K562 (cell line): ENCODE results near the gene CLEC18A.
"Not testable (repeated sequence)": the region's sequence is repeated elsewhere in the genome, so short reads cannot be mapped to it uniquely, and the experiment has no call there.

Experiments used
- RFX1 ChIP-seq: fragments of 450-650 bp; IDR thresholded peaks from 2 replicates; pipeline ENCODE4 v1.6.1; 2016; ENCODE audit warnings: mild to moderate bottlenecking, moderate library complexity
- TBP ChIP-seq: optimal IDR thresholded peaks from 2 replicates; pipeline ENCODE3; 2011; ENCODE audit warnings: low read depth, low read length, improper control_type of control experiment
- YY1 ChIP-seq, 3 experiments: IDR thresholded peaks; 2 replicates each; pipeline ENCODE4 v1.6.1; 2011; ENCODE audit warnings: low read length in 2 of 3, mild to moderate bottlenecking in 2 of 3, moderate library complexity in 2 of 3, borderline replicate concordance in 1 of 3, control low read depth in 1 of 3, low read depth in 1 of 3; ENCODE audit not compliant: insufficient read depth in 3 of 3, insufficient replicate concordance in 2 of 3, control insufficient read depth in 1 of 3, insufficient read length in 1 of 3; ENCODE audit errors: extremely low read depth in 1 of 3
- TF ChIP-seq, protein P1 (sequence below), 3 experiments: IDR thresholded peaks in 2 of 3; conservative IDR thresholded peaks in 1 of 3; 2 replicates each; pipeline ENCODE4 v1.5.1; 2011 to 2012; ENCODE audit warnings: low read length in 3 of 3, mild to moderate bottlenecking in 3 of 3, control low read depth in 2 of 3, improper control_type of control experiment in 1 of 3, inconsistent platforms in 1 of 3, low read depth in 1 of 3, mixed read lengths in 1 of 3, moderate library complexity in 1 of 3; ENCODE audit not compliant: insufficient read depth in 2 of 3

DNA sequence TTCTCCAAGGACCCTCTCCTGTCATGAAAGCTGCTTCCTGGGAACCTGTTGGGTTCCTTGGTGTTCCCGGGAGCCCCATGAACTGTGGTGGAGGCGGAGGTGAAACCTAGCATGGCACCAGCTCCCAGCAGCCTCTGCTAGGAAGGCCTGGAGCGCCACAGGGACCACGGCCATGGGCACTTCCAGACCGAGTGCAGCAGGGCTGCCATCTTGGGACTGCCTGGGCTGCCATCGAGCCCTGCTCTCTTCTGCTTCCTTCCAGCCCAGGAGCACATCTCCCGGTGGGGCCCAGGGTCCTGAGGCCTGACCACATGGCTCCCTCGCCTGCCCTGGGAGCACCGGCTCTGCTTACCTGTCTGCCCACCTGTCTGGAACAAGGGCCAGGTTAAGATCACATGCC, 12.2 kb downstream of the CLEC18A start:
- not testable (repeated sequence) for TF ChIP-seq TBP; YY1 (IDR thresholded peaks at IDR 0.05; ENCODE audit: borderline replicate concordance in 1 of 3, control insufficient read depth in 1 of 3, extremely low read depth in 1 of 3, insufficient read depth in 3 of 3, insufficient read length in 1 of 3, insufficient replicate concordance in 2 of 3, low read depth in 1 of 3, low read length in 2 of 3); RFX1
- TF ChIP-seq, protein P1, sequence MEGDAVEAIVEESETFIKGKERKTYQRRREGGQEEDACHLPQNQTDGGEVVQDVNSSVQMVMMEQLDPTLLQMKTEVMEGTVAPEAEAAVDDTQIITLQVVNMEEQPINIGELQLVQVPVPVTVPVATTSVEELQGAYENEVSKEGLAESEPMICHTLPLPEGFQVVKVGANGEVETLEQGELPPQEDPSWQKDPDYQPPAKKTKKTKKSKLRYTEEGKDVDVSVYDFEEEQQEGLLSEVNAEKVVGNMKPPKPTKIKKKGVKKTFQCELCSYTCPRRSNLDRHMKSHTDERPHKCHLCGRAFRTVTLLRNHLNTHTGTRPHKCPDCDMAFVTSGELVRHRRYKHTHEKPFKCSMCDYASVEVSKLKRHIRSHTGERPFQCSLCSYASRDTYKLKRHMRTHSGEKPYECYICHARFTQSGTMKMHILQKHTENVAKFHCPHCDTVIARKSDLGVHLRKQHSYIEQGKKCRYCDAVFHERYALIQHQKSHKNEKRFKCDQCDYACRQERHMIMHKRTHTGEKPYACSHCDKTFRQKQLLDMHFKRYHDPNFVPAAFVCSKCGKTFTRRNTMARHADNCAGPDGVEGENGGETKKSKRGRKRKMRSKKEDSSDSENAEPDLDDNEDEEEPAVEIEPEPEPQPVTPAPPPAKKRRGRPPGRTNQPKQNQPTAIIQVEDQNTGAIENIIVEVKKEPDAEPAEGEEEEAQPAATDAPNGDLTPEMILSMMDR (IDR thresholded peaks at IDR 0.05 in 2 of 3, conservative IDR thresholded peaks at IDR 0.05 in 1 of 3; ENCODE audit: insufficient read depth in 2 of 3, low read depth in 1 of 3, low read length in 3 of 3): not testable (repeated sequence)
